ENCODE data around the gene PCIF1.

Gene PCIF1

GRCh38 chr20:45997187-45997586 lies 62.7 kb downstream of the PCIF1 start:
- no peak for DNase-seq
